Astrocyte (in vitro differentiated cells and primary cell): ENCODE results near the gene SPDYE16. TPM values are rescaled to one million over a fixed set of nuclear protein-coding genes. Genes with fewer than 3 reads are reported as not detected.
"Not testable (repeated sequence)": the region's sequence is repeated elsewhere in the genome, so short reads cannot be mapped to it uniquely, and the experiment has no call there.

Experiments
- DNase-seq: peaks from one replicate; pipeline ENCODE4 v3.0.0-alpha.2; 2010; ENCODE audit warnings: low read depth
- FAIRE-seq: peaks from 2 replicates; lab custom pipeline; 2011; peaks lifted over from hg19 to GRCh38; lab: Jason Lieb, UNC
- H2AFZ ChIP-seq: 2 replicates; pipeline ENCODE4 v1.6.0; 2012; ENCODE audit warnings: low read depth, low read length, inconsistent platforms
- H3K27ac ChIP-seq: 2 replicates; pipeline ENCODE4 v1.5.1; 2011; ENCODE audit warnings: low read depth, low read length, inconsistent platforms
- H3K27me3 ChIP-seq: 2 replicates; pipeline ENCODE4 v1.6.0; 2011; ENCODE audit warnings: low read length, inconsistent platforms; ENCODE audit not compliant: insufficient read depth
- H3K36me3 ChIP-seq: 2 replicates; pipeline ENCODE4 v1.5.1; 2011; ENCODE audit warnings: low read length, inconsistent platforms; ENCODE audit not compliant: insufficient read depth
- H3K4me1 ChIP-seq: 2 replicates; pipeline ENCODE4 v1.5.1; 2011; ENCODE audit warnings: low read length, inconsistent platforms; ENCODE audit not compliant: insufficient read depth
- H3K4me2 ChIP-seq: 2 replicates; pipeline ENCODE4 v1.6.0; 2012; ENCODE audit warnings: low read length, inconsistent platforms
- H3K4me3 ChIP-seq: 2 replicates; pipeline ENCODE4 v1.5.1; 2011; ENCODE audit warnings: low read depth, mild to moderate bottlenecking, low read length, inconsistent platforms; ENCODE audit not compliant: insufficient read depth
- H3K79me2 ChIP-seq: 2 replicates; pipeline ENCODE4 v1.6.0; 2012; ENCODE audit warnings: mild to moderate bottlenecking, low read length, inconsistent platforms; ENCODE audit not compliant: insufficient read depth
- H3K9ac ChIP-seq: 2 replicates; pipeline ENCODE4 v1.6.0; 2012; ENCODE audit warnings: mild to moderate bottlenecking, low read length, inconsistent platforms
- H3K9me3 ChIP-seq: 2 replicates; pipeline ENCODE4 v1.5.1; 2012; ENCODE audit warnings: low read depth, mild to moderate bottlenecking, low read length, inconsistent platforms; ENCODE audit not compliant: insufficient read depth
- H4K20me1 ChIP-seq: 2 replicates; pipeline ENCODE4 v1.6.0; 2012; ENCODE audit warnings: low read length, inconsistent platforms; ENCODE audit not compliant: insufficient read depth
- H3K27ac Mint-ChIP-seq: one replicate; pipeline ENCODE4 v1.8.0; 2021; ENCODE audit warnings: mild to moderate bottlenecking, mixed read lengths; ENCODE audit not compliant: unreplicated experiment
- H3K27me3 Mint-ChIP-seq: one replicate; pipeline ENCODE4 v1.8.0; 2021; ENCODE audit warnings: low read depth, mixed read lengths; ENCODE audit not compliant: unreplicated experiment
- H3K36me3 Mint-ChIP-seq: one replicate; pipeline ENCODE4 v1.8.0; 2021; ENCODE audit warnings: low read depth, mixed read lengths; ENCODE audit not compliant: unreplicated experiment
- H3K4me1 Mint-ChIP-seq: one replicate; pipeline ENCODE4 v1.8.0; 2021; ENCODE audit warnings: low read depth, mixed read lengths; ENCODE audit not compliant: unreplicated experiment
- H3K4me3 Mint-ChIP-seq: one replicate; pipeline ENCODE4 v1.8.0; 2021; ENCODE audit warnings: mild to moderate bottlenecking, moderate library complexity, mixed read lengths; ENCODE audit not compliant: unreplicated experiment
- H3K9me3 Mint-ChIP-seq: one replicate; pipeline ENCODE4 v1.8.0; 2021; ENCODE audit warnings: mild to moderate bottlenecking, mixed read lengths; ENCODE audit not compliant: unreplicated experiment
- total RNA-seq: library from RNA; stranded (reverse); gene quantifications from 2 replicates; pipeline ENCODE4 v1.2.1, GENCODE V29; 2021

Gene SPDYE16
- total RNA-seq, 1 donor from 2014 or later: not detected

DNA sequence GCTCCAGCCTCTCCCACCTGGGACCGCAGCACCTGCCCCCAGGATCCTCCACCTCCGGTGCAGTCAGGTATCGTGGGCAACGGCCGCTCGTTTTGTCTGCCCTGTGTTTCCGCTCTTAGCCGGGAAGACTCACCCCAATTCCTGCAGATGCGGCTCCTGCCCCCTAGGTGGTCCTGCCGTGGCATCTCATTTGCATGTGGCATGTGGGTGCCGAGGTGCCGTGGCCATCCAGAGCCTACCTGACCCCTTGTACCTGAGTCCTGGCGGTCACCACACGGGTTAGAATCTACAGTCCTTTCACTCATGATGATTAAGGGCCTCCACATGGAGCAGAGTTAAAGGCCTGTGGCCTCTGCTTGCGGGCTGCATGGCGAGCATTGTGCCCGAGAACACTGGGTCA lies 60.0 kb downstream of the SPDYE16 start:
- not testable (repeated sequence) for H3K27me3 Mint-ChIP-seq, H3K4me1 Mint-ChIP-seq, H3K36me3 Mint-ChIP-seq, H2AFZ ChIP-seq, H3K4me3 Mint-ChIP-seq, FAIRE-seq, H3K79me2 ChIP-seq, H3K4me3 ChIP-seq, DNase-seq, H3K9me3 Mint-ChIP-seq, H3K27ac ChIP-seq, H3K4me1 ChIP-seq, H3K9me3 ChIP-seq, H3K36me3 ChIP-seq, H4K20me1 ChIP-seq, H3K27me3 ChIP-seq, H3K27ac Mint-ChIP-seq, H3K9ac ChIP-seq, H3K4me2 ChIP-seq

DNA sequence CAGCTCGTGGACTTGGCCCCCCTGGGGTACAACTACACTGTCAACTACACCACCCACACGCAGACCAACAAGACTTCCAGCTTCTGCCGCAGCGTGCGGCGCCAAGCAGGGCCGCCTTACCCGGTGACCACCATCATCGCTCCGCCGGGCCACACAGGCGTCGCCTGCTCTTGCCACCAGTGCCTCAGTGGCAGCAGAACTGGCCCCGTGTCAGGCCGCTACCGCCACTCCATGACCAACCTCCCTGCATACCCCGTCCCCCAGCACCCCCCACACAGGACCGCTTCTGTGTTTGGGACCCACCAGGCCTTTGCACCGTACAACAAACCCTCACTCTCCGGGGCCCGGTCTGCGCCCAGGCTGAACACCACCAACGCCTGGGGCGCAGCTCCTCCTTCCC lies 60.4 kb downstream of the SPDYE16 start:
- H3K9me3 Mint-ChIP-seq, DNase-seq, H3K27me3 Mint-ChIP-seq, H2AFZ ChIP-seq, H3K4me2 ChIP-seq, H3K4me1 ChIP-seq, H3K9ac ChIP-seq, H3K36me3 ChIP-seq, H3K36me3 Mint-ChIP-seq, H3K79me2 ChIP-seq, H3K27ac Mint-ChIP-seq, H3K4me1 Mint-ChIP-seq, H3K4me3 ChIP-seq, FAIRE-seq, H3K27me3 ChIP-seq, H3K9me3 ChIP-seq, H3K4me3 Mint-ChIP-seq, H3K27ac ChIP-seq, H4K20me1 ChIP-seq: not testable (repeated sequence)

Other genes starting within 250 kb of the SPDYE16 start
- 933 and 1,069 TPM in 2 replicates for gene HSPB1, start 240.6 kb downstream of the SPDYE16 start, total RNA-seq
- gene YWHAG, start 184.3 kb downstream of the SPDYE16 start, total RNA-seq: 344 and 351 TPM in 2 replicates
- gene SSC4D, start 133.6 kb downstream of the SPDYE16 start, total RNA-seq: 6.0 and 7.4 TPM in 2 replicates
- gene ZP3, start 118.3 kb downstream of the SPDYE16 start, total RNA-seq: 1.4 and 2.6 TPM in 2 replicates
- 19.7 and 22.0 TPM in 2 replicates for gene DTX2, start 81.6 kb downstream of the SPDYE16 start, total RNA-seq
- 0.64 TPM in 1 of 2 replicates, not detected in the other for gene UPK3B, start 32.7 kb downstream of the SPDYE16 start, total RNA-seq
- 10.1 and 11.7 TPM in 2 replicates for gene POMZP3, start 84.0 kb upstream of the SPDYE16 start, total RNA-seq